Spinal cord (tissue), 10 donors: ENCODE measurements around the gene OAS1. TPM values are rescaled to one million over a fixed set of nuclear protein-coding genes. Genes with fewer than 3 reads are reported as not detected.

Source experiments
- DNase-seq, 6 donors: peaks; one replicate each; pipeline versions ENCODE4 v3.0.0 to v3.0.0-alpha.2; 2013 to 2015; ENCODE audit warnings: low spot score in 6 of 6, low read depth in 4 of 6
- H3K27ac ChIP-seq: one replicate; pipeline ENCODE4 v1.5.1; 2013; ENCODE audit warnings: low read depth, low read length, control low read depth
- H3K27me3 ChIP-seq: one replicate; pipeline ENCODE4 v1.6.1; 2013; ENCODE audit warnings: low read length; ENCODE audit not compliant: control insufficient read depth, insufficient read depth
- H3K36me3 ChIP-seq: one replicate; pipeline ENCODE4 v1.6.1; 2013; ENCODE audit warnings: low read length; ENCODE audit not compliant: control insufficient read depth, insufficient read depth
- H3K4me1 ChIP-seq: one replicate; pipeline ENCODE4 v1.6.1; 2013; ENCODE audit warnings: low read length; ENCODE audit not compliant: control insufficient read depth, insufficient read depth
- H3K4me3 ChIP-seq: one replicate; pipeline ENCODE4 v1.5.1; 2013; ENCODE audit warnings: low read depth, low read length, control low read depth
- H3K9me3 ChIP-seq: one replicate; pipeline ENCODE4 v1.6.1; 2013; ENCODE audit warnings: low read length; ENCODE audit not compliant: control insufficient read depth, insufficient read depth
- WGBS: methylation state at CpG from one replicate; pipeline ENCODE4 v1.1.5; 2013; ENCODE audit warnings: missing lambda C conversion rate; ENCODE audit not compliant: insufficient coverage; 5-methylcytosine and 5-hydroxymethylcytosine counted together
- polyA plus RNA-seq, 2 donors: library from polyadenylated mRNA; unstranded; fragments of 120-200 nt; gene quantifications; one replicate each; pipeline ENCODE4 v1.2.1, GENCODE V29; 2013; ENCODE audit not compliant: insufficient read length in 2 of 2
- total RNA-seq, 2 donors: library from RNA; depleted of rRNA in 1 of 2; stranded (reverse); fragments of 120-200 nt in 1 of 2; fragments of >200 nt in 1 of 2; gene quantifications; one replicate each; pipeline versions ENCODE4 v1.2.3 to v1.2.4, GENCODE V29; 2013 to 2014
- donor health status: healthy.

OAS1 gene
- total and polyA plus RNA-seq, 4 donors: 5.3 to 14.5 (median 10.0) TPM

DNA sequence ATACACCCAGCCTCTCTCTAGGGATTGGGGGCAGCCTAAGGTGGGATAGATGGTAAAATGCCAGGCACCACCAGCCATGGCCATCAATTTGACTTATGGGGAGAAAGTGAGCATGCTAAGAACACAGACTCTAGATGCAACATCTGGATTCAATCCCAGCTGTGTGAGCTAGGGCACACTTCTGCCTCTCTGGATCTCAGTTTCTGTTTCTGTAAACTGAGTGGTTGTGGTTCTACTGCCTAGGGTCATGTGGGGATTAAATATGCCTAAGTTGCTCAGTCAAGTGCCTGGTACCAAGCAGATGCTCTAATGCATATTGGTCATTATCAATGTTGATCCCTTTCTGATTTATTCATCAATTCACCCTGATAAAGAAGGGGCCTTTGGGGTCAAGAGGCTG, 12.6 kb upstream of the OAS1 start:
- Histone ChIP-seq H3K27me3 (no peaks in the 10 kb centered on the region), H3K36me3 (no peaks in the 10 kb centered on the region), H3K4me1 (peaks cover 9% of the 10 kb centered on the region), H3K4me3 (no peak overlapping the region), H3K27ac (no peak overlapping the region), H3K9me3 (no peaks in the 10 kb centered on the region)
- no peak for DNase-seq

DNA sequence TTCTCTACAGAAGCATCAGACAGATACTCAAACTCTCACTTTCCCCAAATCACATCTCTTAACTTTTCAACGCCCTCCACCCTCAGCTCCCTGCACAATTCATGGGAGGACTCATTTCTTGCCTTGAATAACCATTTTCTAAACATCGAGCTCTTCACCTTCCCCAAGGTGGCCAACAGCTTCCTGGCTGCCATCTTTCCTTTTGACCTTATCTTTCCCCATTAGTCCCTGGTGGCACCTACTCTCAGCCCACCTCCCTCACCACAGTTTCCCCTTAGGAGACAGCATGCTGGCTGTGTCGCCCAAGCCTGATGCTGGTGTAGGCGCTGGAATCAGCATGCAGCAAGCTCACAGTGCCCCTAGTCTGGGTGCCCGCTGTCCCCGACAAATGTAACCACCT, 8.4 kb upstream of the OAS1 start:
- Histone ChIP-seq H3K9me3 (no peaks in the 10 kb centered on the region), H3K4me3 (no peak overlapping the region), H3K36me3 (no peaks in the 10 kb centered on the region), H3K27me3 (no peaks in the 10 kb centered on the region), H3K4me1 (peaks cover 9% of the 10 kb centered on the region), H3K27ac (no peak overlapping the region)
- WGBS: 92% methylated on average over 6 of the region's 6 CpGs
- no peak for DNase-seq

DNA sequence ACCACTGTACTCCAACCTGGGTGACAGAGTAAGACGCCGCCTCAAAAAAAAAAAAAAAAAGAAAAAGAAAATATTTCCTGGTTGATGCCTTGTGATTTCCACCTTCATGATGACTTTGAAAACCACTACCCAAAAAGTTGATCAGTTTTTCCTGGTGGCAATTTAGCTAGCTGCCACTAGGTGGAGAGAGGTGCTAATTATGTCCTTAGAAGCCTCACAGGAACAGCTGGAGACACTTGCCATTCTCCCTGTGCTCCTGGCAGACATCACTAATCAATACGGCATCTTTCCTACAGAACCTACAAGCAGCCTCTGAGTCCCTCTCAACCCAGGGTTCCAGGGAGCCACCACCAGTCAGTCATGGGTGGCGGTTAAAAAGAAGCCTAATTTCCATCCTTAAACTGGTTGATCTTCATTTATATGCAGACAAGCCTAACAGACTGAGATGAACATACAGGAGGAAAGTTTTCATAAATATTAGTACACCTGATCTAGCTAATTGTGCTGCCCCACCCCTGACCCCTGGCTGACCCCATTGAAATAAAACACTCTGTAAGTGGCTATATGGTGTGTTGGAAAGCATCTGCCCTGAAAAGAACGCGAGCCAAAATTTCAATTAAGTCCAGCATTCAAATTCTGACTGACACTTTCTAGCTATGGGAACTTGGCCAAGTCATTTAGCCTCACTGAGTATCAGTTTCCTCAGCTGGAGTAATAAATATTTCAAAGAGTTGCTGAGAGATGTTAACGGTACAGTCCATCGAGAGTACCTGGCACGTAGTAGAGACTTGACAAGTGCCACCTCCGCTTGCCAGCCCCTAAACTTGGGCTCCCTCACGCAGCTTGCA, 6.2 kb upstream of the OAS1 start:
- H3K9me3 ChIP-seq: no peaks in the 10 kb centered on the region
- H3K27ac ChIP-seq: no peak overlapping the region
- peak in 2 of 6 donors; percentile 23 to 38 for DNase-seq
- WGBS: 93% methylated on average over 5 of the region's 11 CpGs
- H3K27me3 ChIP-seq: no peaks in the 10 kb centered on the region
- H3K4me3 ChIP-seq: no peak overlapping the region
- no peaks in the 10 kb centered on the region for H3K36me3 ChIP-seq
- peaks cover 9% of the 10 kb centered on the region for H3K4me1 ChIP-seq

DNA sequence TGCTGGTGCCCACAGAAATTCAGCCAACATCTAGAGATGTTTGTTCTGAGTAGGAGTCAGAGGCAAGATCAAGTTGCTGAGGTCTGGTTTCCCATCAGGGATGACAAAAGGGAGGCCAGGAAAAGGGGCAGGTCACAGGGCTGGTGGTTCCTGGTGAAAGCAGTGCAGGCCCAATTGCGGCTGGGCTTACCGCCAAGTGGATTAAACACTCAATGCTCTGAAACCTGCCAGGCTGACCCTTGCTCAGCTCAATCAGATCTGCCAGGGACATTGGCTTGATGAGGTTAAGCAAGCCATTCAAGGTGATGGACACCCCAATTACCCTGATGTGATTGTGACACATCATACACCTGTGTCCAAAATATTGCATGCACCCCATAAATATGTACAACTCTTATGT, 5.5 kb upstream of the OAS1 start:
- 100% methylated on average over 2 of the region's 2 CpGs for WGBS
- no peaks in the 10 kb centered on the region for H3K36me3 ChIP-seq
- H3K27ac ChIP-seq: no peak overlapping the region
- no peak overlapping the region for H3K4me3 ChIP-seq
- H3K9me3 ChIP-seq: no peaks in the 10 kb centered on the region
- no peaks in the 10 kb centered on the region for H3K27me3 ChIP-seq
- DNase-seq: no peak
- H3K4me1 ChIP-seq: peaks cover 9% of the 10 kb centered on the region

DNA sequence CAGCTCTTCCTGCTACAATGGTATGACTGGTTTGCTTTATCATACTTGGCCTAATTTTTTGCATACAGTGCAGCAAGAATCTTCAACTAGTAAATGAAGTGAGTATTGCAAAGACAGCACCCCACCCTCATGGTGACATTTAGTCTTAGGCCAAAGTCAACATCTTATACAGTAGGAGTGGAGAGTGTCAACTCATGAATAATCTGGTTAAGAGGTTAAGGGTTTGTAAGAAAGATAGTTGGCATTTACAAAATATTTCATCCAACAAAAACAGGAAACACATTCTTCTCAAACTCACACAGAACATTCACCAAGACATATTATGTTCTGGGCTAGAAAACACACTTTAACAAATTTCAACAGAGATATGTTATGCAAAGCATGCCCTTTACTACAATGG, 2.2 kb upstream of the OAS1 start:
- H3K27me3 ChIP-seq: no peaks in the 10 kb centered on the region
- no peaks in the 10 kb centered on the region for H3K9me3 ChIP-seq
- peaks cover 4% of the 10 kb centered on the region for H3K4me1 ChIP-seq
- no peak overlapping the region for H3K4me3 ChIP-seq
- no peak overlapping the region for H3K27ac ChIP-seq
- DNase-seq: no peak
- no peaks in the 10 kb centered on the region for H3K36me3 ChIP-seq

DNA sequence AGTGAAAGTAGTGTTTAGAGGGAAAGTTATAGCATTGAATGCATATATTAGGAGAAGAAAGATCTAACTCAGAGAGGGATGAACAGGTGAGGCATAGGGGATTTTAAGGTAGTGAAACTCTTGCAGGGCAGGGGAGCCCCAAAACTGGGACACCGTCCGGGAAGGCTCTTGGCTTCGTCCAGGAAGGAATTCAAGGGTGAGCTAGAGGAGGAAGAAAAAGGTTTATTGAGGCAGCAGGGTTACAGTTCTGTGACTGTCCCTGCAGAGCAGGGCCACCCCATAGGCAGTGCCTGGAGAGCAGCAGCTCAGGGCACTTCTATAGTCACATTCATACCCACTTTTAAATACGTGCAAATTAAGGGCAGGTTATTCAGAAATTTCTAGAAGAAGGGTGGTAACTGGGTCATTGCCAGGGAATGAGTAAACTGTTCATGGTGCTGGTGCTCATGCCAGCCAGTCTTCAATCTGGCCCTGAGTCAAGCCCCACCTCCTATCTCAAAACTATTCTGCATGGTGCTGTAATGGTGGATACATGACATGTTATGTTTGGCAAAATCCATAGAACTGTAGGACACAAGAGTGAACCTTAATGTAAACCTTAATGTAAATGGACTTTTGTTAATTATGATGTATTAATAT, 1.2 kb upstream of the OAS1 start:
- no peak overlapping the region for H3K27ac ChIP-seq
- no peak for DNase-seq
- no peaks in the 10 kb centered on the region for H3K9me3 ChIP-seq
- 71% methylated on average over 3 of the region's 4 CpGs for WGBS
- peaks cover 4% of the 10 kb centered on the region for H3K4me1 ChIP-seq
- no peak overlapping the region for H3K4me3 ChIP-seq
- no peaks in the 10 kb centered on the region for H3K27me3 ChIP-seq
- H3K36me3 ChIP-seq: no peaks in the 10 kb centered on the region

DNA sequence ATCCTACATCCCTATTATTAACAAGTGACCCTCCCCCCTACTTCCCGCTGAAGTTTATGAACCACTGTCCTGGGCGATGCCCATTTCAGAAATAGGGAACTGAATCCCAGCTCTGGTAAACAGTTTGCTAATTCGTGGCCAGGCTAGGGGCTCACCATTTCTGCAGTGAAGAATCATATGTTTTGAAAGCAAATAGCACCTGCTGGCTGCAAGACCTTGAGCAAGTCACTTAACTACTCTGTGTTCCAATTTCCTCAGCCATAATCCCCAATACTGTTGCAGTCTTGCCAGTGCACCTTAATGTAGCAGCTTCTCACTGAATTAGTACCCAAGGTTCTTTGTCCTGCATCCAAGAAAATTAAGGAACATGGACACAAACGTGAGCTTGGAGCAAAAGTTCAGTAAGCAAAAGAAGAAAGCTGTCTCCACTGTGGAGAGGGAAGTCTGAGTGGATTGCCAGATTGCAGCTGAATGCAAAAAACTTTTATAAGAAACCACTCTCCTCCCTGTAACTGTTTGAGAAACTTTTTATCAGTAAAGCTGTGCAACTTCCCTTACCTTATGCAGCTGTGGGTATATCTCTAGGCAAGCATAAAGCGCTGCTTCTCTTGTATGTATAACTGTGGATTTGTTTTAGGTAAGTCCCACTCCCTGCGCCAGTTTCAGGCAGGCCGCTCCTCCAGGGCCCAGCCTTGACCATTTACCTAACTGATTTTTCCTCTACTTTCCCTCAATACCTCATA, 824 bp downstream of the OAS1 start:
- Histone ChIP-seq H3K27me3 (no peaks in the 10 kb centered on the region), H3K36me3 (no peaks in the 10 kb centered on the region), H3K9me3 (no peaks in the 10 kb centered on the region), H3K27ac (no peak overlapping the region), H3K4me3 (no peak overlapping the region), H3K4me1 (peaks cover 4% of the 10 kb centered on the region)
- no peak for DNase-seq
- 77% methylated on average over 3 of the region's 7 CpGs for WGBS

DNA sequence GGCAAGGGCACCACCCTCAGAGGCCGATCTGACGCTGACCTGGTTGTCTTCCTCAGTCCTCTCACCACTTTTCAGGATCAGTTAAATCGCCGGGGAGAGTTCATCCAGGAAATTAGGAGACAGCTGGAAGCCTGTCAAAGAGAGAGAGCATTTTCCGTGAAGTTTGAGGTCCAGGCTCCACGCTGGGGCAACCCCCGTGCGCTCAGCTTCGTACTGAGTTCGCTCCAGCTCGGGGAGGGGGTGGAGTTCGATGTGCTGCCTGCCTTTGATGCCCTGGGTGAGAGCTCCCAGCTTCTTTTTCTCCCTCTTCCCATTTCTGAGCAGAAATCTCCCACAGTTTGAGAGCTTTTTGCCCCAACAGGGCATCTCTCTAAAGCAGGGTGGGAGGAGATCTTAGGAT, 1.8 kb downstream of the OAS1 start:
- Histone ChIP-seq H3K9me3 (peaks cover 1% of the 10 kb centered on the region), H3K27ac (no peak overlapping the region), H3K4me3 (no peak overlapping the region), H3K27me3 (no peaks in the 10 kb centered on the region), H3K4me1 (peaks cover 4% of the 10 kb centered on the region), H3K36me3 (no peaks in the 10 kb centered on the region)
- WGBS: 62% methylated on average over 8 of the region's 12 CpGs
- no peak for DNase-seq

DNA sequence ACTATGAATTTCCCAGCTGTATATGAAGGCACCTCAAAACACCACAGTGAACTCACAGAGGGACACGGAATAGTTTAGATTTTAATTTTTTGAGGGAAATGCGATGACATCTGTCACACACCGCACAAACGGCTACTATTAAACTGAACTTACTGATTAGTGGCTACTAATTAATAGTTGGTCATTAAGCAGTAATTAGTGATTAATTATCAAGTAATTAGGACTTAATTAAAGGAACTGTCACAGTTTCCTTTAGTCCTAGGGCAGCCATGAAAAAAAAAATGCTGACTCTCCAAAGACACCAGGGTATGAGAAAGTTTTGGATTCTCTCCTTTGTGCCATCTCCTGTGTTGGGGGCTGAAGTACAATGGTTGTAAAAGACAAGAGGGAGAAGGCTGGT, 2.9 kb downstream of the OAS1 start:
- no peak overlapping the region for H3K27ac ChIP-seq
- H3K27me3 ChIP-seq: no peaks in the 10 kb centered on the region
- no peak for DNase-seq
- no CpG with 5 or more reads among the region's 4 CpGs for WGBS
- no peak overlapping the region for H3K4me3 ChIP-seq
- H3K4me1 ChIP-seq: peaks cover 4% of the 10 kb centered on the region
- peaks cover 1% of the 10 kb centered on the region for H3K9me3 ChIP-seq
- H3K36me3 ChIP-seq: no peaks in the 10 kb centered on the region
